Esophagus muscularis mucosa (tissue), 3 donors: ENCODE data around the gene SULT1A1.
"Not testable (repeated sequence)": the region's sequence is repeated elsewhere in the genome, so short reads cannot be mapped to it uniquely, and the experiment has no call there.

Experiments
- EP300 ChIP-seq: sonication (generic); formaldehyde crosslinking; IDR thresholded peaks from one replicate; pipeline ENCODE4 v1.6.1; 2017; ENCODE audit warnings: antibody characterized with exemption
- TF ChIP-seq, protein P1 (sequence below), 3 experiments: fragments of 200-600 bp in 2 of 3; fragments of 450-650 bp in 1 of 3; sonication (generic) in 2 of 3; IDR thresholded peaks; one replicate each; pipeline ENCODE4 v1.5.1; 2017 to 2019; ENCODE audit warnings: antibody characterized with exemption in 3 of 3, mild to moderate bottlenecking in 2 of 3, moderate library complexity in 1 of 3

DNA sequence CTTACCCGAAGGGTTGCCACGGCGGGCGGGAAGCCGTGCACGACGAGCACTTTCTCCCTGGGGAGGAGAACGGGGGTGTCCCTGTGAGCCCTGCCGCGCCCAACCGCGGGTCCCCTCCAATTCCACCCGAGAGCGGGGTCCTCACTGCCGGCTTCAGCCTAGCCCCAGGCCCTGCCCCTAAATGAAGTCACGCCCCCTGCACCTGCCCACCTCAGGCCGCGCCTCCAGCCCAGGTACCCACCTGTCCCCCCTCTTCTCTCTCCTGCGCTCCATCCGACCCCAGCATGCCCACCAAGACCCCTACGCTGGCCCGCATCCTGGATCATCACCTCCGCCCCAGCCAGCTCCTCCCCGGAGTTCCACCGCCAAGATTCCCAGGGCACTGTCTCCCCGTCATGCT, 4.1 kb upstream of the SULT1A1 start:
- not testable (repeated sequence) for TF ChIP-seq EP300
- TF ChIP-seq, protein P1, sequence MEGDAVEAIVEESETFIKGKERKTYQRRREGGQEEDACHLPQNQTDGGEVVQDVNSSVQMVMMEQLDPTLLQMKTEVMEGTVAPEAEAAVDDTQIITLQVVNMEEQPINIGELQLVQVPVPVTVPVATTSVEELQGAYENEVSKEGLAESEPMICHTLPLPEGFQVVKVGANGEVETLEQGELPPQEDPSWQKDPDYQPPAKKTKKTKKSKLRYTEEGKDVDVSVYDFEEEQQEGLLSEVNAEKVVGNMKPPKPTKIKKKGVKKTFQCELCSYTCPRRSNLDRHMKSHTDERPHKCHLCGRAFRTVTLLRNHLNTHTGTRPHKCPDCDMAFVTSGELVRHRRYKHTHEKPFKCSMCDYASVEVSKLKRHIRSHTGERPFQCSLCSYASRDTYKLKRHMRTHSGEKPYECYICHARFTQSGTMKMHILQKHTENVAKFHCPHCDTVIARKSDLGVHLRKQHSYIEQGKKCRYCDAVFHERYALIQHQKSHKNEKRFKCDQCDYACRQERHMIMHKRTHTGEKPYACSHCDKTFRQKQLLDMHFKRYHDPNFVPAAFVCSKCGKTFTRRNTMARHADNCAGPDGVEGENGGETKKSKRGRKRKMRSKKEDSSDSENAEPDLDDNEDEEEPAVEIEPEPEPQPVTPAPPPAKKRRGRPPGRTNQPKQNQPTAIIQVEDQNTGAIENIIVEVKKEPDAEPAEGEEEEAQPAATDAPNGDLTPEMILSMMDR (IDR thresholded peaks at IDR 0.05): not testable (repeated sequence)
